Epithelial cell of prostate (primary cell): Measurements from ENCODE around the gene EMD.
"Not testable (repeated sequence)": the region's sequence is repeated elsewhere in the genome, so short reads cannot be mapped to it uniquely, and the experiment has no call there.

ENCODE experiments used
- DNase-seq: peaks from one replicate; pipeline ENCODE4 v3.0.0-alpha.2; 2011; ENCODE audit warnings: low read depth, low spot score
- H3K27ac ChIP-seq: fragments of 450-650 bp; 2 replicates; pipeline ENCODE4 v1.5.1; 2017; ENCODE audit warnings: mild to moderate bottlenecking

Gene EMD

DNA sequence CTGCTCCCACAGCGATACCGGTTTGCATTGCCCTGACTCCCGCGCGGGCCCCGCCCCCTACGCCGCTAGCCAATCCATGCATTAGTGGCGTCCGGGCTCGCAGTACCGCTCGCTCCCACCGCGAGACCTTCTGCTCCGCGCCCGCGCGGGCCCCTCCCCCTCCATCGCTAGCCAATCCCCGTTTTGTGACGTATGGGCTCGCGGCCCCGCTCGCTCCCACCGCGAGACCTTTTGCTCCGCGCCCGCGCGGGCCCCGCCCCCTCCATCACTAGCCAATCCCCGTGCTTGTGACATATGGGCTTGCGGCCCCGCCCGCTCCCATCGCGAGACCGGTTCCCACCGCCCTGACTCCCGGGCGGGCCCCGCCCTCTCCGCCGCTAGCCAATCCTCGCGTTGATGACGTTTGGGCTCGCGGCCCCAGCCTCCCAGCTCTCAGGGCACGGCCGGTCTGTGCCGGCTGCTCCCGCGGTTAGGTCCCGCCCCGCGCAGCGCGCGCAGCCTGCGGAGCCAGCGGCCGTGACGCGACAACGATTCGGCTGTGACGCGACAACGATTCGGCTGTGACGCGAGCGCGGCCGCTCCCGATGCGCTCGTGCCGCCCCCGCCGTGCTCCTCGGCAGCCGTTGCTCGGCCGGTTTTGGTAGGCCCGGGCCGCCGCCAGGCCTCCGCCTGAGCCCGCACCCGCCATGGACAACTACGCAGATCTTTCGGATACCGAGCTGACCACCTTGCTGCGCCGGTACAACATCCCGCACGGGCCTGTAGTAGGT lies at the start of gene EMD:
EMD (plus strand) TSS at position 497 of the 770 bp plus-strand sequence; CDS start at position 687, 190 bp downstream.
- peak within 1 kb of the TSS; percentile 79 for H3K27ac ChIP-seq

DNA sequence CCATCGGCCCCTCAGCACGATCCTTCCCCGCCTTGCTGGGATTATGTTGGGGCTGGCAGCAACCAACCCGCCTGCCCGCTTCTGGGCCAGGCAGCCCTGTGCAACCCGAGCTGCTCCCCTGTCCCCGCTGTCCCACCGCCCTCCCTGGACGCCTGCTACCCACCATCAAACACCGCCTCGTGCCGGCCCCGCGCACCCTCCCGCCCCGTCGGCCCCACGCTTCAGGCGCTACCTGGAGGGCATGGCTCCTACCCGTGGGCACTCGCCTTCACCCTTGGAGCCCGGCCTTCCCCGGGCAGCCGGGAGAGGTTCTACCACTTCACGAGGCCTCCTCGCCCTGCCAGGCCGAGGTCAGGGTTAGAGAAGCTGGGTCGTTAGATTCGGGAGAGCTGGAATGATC lies 46.5 kb upstream of the EMD start:
- no peak overlapping the region for H3K27ac ChIP-seq
- DNase-seq: no peak

More for the DNA sequence above, at the start of gene EMD:
- DNase-seq: peak; percentile 90

DNA sequence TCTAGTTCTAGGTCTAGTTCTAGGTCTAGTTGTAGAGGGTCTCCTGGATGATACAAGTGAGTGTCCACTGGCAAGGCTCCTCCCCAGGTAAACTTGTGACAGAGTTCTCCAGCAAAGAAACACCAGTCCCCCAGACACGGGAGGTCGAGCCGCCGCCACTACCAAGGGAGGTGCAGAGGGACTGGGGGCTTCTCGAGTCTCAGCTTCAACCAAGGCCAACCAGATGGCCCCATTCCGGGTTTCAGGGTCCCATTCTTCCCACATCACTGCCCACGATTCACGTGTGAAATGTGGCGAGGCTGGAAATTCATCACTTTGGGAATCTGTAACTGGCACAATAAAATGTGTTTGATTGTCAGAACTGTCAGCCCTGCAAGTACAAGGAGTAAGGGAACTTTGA lies 46.0 kb upstream of the EMD start:
- no peak for DNase-seq
- H3K27ac ChIP-seq: no peak overlapping the region

DNA sequence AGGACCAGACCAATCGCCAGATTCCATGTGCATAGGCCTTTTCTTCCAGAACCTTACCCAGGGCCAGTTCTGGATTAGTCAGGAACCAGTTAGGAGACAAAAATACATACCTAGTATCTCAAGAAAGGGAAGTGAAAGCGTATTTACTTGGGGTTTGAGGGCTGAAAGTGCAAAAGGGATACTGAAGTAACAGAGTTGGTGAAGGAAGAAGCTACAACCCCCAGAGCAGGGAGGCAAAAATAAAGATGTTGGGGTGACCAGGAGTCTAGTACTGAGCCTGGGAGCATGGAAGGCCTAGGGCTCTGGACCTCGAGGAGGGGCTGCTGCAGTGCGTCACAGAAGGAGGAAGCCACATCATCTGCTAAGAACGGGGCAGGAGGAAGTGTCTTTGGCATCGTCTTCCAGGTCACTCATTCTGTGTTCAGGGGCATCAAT lies 45.2 kb upstream of the EMD start:
- H3K27ac ChIP-seq: no peak overlapping the region
- DNase-seq: no peak

DNA sequence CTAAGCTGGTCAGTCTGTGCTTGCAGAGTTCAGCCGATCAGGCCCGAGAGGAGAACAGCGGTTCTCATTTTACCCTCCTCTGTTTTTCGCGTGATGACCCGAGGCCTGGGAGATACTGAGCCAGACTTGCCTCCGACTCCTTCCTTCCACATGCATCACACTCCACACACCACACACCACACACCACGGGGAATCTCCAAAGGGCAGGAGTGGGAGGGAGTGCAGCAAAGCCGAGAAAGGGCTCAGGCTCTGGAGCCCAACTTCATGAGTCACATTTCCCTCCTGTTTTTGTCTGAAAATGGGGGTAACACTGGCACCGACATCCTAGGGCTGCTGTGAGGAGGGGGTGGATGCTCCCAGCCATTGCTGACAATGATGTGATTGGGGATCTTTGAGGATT lies 44.6 kb upstream of the EMD start:
- H3K27ac ChIP-seq: no peak overlapping the region
- no peak for DNase-seq

DNA sequence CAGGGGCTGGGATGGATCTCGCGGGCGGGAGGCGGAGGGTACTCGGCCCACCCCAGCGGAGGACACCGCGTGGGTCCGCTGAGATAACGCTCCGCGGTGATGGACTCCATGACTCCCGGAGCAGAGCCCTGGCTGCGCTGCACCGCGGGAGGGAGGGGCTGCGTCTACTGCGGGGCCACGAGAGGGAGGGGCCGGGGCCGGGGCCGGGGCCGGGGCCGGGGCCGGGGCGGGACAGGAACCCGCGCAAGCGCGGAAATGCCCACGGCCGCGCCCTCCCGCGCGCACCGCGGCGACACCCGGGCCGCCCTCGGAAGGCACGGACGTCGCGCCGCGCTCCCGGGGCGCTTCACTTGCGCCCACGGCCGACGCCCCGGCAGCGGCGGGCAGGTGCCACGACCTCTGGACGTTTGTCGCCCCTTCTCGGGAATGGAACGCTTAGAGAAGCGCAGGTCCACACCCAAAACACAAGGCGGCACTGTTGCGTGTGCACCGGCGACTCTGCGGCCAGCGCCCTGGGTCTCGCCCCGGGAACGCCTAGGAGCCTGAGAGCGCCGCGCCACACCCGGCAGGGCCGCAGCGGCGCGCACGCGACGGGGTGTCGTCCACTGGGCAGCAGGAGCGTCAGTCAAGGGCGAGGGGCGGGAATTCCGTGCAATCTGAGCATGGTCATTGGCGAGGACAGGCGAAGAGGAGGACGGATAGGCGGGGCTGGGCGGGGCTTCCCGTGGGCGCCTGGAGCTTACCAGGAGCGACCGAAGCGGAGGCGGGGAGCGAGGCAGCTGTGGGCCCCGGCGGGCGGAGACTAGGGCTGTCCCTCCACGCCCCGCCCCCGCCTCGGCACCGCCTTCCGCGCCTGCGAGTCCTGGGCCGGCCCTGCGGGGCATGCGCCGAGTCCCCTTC lies 37.4 kb upstream of the EMD start:
- not testable (repeated sequence) for DNase-seq, H3K27ac ChIP-seq

DNA sequence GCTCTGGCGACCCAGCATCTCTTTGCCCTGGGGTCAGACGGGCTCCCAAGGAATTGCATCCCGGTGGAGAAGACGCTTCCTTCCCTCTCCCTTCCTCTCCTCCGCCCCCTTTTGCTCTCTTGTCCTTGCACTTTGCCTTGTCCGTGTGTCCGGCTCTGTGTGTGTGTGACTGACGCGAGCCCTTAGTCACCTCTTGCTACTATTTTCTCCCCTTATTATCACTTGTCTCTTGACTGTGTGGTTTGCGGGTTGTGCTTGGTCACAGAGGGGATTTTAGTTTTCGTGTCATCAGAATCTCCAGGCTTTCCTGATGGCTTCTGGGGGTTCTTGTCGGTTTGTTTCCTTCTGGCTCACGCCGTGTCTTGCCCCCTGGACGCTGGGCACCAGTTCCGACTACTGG lies 36.0 kb upstream of the EMD start:
- not testable (repeated sequence) for H3K27ac ChIP-seq, DNase-seq

DNA sequence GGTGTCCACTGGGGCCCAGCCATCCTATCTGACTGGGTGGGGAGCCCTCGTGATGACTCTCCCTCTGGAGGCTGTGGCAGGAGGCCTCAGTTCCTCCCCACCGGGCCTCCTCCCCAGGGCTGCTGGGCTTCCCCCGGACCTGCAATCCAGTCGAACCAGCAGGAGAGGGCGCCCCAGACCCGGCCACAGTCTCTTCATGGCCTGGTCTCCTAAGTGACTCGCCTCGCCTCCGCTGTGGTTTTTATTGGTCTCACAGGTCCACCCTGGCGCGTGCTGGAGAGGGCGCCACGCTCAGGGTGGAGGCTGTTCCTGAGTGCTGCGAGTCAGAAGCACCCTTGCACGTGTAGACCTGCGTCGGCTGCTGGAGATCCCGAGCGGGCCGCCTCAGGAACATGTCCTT lies 35.5 kb upstream of the EMD start:
- not testable (repeated sequence) for H3K27ac ChIP-seq, DNase-seq

DNA sequence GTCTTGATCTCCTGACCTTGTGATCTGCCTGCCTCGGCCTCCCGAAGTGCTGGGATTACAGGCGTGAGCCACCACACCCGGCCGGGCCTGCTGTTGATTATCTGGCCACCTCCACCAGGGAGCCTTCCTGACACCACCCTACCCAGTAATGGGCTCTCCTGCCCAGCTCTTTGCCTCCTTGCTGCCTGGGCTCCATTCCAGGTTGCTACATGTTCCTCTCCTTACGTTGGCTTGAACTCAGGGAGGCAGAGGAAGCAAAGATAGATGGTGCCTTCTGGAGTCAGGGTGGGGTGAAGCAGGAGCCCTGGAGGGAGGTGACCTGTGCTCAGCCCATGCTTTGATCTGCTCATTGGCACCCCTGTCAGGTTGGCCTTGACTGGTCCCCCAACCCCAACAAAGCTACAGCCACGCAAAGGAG lies 31.0 kb upstream of the EMD start:
- no peak overlapping the region for H3K27ac ChIP-seq
- DNase-seq: no peak

DNA sequence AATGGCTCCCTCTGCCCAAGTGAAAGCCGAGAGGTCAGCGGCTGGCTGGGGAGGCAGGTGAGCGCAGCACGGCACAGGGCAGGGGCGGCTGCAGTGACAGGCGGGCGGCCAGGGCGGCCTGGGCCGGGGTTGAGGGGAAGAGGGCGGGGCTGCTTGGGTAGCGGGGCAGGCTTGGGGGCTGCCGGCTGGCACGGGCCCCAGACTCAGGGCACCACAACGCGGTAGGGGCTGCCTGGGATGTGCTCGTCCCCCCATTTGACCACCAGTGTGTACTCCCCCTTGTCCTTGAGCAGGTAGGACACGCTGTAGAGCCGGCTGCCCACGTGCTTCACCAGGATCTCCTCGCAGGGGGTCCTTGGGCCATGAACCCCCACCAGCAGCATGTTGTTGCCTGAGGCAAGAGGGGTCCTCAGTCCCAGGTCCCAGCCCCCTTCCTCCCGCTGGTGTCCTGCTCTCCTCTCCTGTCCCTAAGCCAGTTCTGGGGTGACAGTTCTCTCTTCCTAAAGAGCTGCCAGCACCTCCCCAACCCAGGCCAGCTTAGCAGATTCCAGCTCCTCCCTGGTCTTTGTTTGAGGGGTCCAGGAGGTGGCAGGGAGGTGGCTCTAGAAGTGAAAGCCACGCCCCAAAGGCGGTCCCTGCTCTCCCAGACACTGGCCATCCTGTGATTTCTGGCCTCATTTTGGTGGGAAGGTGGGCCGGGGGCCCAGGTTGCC lies 30.3 kb upstream of the EMD start:
- DNase-seq: no peak
- H3K27ac ChIP-seq: no peak overlapping the region

DNA sequence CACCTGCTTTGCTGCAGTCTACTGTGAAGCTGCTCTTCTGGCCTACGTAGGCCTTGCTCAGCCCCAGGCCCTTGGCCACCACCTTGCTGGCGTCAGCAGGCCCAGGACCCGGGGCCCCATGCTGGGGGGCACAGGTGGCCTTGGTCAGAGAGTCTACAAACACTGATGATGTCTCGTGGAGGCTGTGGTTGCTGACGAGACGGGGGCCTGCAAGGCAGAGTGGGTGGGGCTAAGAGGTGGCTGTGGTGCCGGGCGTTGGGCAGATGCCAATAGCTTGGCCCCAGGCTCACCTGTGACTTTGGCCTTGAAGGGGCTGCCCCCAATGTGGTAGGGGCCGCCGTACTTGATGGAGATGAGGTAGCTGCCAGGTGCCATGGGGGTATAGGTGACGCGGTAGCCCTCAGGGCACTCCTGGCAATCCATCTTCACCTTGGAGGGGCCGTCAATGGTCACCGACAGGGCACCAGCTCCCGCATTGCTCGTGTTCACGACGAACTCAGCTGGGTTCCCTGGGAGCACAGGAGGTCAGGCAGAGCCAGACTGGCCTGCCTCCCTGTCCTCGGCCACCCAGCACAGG lies 29.6 kb upstream of the EMD start:
- no peak for DNase-seq

DNA sequence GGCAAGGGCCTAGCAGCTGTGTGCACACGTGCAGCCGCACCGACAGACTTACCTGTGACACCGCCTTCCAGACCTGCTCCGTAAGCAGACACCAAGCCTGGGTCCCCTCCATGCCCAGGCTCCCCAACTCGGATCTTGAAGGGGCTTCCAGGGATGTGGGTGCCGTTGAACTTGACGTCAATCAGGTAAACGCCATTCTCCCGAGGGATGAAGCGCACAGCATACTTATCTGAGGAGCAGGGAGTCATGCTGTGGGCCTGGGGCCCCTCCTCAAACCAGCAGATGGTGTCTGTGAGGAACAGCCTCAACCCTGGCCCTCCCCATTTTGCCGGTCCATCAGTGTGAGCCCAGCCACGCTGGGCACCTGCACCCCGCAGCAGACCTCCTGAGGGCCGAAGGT lies 29.1 kb upstream of the EMD start:
- no peak for DNase-seq
- no peak overlapping the region for H3K27ac ChIP-seq

More for the DNA sequence above, 29.6 kb upstream of the EMD start:
- no peak overlapping the region for H3K27ac ChIP-seq

DNA sequence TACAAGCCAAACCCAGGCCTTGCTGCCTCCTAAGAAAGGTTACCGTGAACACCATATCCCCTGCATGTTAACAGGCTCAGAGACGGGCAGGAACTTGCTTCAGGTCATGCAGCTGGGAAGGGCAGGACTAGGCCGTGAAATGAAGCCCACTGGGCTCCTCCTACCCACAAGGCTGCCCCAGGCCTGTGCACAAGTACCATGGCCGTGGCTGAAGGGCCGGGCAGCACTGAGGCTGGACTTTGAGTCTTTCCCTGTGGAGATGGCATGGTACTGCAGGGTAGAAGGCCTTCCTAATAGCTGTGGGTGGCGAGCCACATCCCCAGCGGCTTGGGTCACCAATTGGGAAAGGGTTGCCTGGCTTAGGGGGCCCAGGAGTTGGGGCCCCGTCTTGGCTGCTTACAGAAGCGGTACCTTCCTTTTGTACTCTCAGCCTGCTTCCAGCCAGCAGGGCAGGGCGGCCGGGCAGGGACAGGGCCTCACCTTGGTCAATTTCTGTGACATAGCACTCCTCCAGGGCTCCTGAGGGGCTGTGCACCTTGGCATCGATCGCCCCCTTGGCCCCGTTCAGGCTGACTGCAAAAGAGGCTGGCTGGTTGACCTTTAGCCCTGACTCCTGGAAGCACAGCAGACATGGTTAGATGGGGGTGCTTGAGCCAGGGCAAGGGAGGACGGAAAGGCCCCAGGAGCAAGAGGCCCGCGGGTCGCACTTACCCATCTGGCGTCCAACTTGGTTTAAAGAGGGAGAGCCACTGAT lies 28.5 kb upstream of the EMD start:
- no peak for DNase-seq
- no peak overlapping the region for H3K27ac ChIP-seq

DNA sequence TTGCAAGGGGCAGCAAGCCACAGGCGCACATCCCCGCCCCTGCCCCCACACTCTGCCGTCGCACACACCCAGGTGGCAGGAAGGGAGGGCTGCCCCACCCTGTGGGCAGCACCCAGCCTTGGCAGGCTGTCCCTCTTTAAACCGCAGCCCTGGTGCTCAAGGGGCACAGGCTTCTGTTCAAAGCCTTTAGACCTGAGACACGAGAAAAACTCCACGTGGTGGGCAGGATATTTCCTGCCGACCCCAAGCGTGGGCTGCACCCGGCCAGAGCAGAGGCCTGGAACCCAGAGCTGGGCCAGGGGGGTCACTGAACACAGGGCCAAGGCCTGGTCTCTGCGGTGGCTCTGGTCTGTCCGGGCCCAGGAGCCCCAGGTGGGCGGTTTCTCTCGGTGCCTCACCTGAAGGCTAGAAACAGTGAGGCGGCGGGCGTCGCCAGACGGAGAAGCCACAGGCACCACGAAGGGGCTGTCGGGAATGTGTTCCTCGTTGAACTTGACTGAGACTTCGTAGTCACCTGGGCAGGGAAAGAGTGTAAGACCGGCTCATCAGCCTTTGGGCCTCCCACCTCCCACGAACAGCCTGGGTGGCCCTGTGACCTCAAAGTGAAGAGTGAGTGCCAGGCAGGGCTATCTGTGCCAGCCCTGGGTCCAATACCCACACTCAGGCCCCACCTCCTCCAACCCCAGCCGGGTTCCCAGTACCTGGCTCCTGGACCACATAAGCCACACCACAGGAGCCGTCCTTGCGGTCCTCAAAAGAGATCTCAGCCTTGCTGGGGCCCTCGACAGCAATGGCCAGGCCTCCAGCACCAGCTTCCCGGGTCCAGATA lies 27.7 kb upstream of the EMD start:
- H3K27ac ChIP-seq: no peak overlapping the region
- no peak for DNase-seq

DNA sequence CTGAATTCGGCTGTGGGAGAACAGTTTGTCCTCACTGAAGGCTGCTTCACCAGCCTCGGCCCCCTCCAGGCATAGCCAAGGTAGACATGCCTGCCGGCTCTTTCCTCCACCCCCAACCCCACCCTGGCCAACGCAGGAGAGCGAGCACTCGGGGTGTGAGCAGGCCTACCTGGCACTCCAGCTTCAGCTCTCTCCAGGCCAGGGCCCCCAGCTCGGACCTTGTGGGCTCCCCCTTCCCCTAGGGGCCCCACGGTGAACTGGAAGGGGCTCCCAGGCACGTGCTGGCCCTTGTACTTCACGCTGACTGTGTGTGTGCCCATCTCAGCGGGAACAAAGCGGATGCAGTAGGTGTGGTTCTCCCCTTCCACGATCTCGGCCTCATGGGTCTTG lies 27.1 kb upstream of the EMD start:
- no peak overlapping the region for H3K27ac ChIP-seq
- no peak for DNase-seq

DNA sequence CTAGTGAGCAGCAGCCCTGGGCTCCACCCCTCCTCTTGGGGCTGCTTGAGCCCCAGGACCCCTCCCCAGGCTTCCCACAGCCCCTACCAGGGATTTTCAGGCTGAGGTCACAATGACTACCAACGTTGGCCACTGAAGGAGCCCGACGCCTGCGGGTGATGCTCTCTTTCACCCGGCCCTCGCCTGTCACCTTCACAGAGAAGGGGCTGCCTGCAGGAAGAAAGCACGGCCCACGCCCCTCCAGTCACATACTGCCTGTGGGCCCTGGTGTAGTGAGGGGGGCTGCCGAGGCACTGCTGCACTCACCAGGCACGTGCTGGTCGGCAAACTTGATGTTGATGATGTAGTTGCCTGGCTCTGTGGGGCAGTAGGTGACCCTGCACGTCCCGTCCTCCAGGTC lies 26.6 kb upstream of the EMD start:
- H3K27ac ChIP-seq: no peak overlapping the region
- no peak for DNase-seq

DNA sequence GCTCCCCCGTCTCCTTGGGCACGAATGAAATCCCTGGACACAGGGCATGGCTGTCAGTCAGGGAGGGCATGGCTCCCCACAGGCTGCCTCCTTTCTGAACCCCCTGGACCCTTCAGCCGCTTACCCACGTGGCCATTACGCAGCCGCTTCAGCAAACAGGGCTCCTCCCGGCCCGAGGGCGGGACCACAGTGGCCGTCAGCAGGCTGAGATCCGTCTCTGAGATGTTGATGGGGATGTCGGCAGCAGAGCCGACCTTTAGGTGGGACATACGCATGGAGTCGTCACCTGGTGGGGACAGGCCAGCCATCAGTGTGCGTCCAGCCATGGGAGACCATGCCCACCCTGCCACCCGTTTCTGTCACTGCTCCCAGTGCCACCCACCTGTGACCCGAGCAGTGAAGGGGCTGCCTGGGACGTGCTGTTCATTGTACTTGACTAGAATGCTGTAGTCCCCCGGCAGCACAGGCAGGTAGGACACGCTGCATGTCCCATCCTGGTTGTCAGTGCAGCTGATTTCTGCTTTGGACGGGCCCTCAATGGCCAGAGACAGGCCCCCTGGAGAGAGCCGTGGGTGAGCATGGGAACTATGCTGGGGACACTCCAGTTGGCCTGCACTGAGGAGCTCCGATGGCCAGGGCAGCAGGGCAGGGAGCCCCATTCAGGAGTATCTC lies 25.8 kb upstream of the EMD start:
- no peak overlapping the region for H3K27ac ChIP-seq
- no peak for DNase-seq

DNA sequence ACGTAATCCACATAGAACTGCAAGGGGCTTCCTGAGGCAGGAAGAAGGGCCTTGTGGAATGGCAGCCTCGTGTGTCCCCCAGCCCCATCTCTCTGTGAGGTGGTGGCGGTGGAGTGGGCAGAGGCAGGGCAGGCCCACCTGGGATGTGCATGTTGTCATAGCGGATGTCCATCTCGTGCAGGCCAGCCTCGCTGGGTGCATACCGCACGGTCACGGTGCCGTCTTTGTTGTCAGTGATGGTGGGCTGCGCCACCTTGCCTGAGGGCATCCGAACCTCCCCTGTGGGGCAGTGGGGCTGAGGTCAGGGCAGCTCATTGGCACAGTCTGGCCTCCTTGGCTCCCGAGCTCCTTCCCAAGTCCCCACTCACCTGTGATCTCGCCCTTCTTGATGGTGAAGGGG lies 25.1 kb upstream of the EMD start:
- no peak for DNase-seq
- H3K27ac ChIP-seq: no peak overlapping the region
